C4-2B (cell line): ENCODE measurements around the gene TSSC4.

Experiments used
- ZFX ChIP-seq: fragments of 450-650 bp; IDR thresholded peaks from 2 replicates; pipeline ENCODE4 v1.6.1; 2017
- TF ChIP-seq, protein P1 (sequence below): fragments of 450-650 bp; conservative IDR thresholded peaks from 2 replicates; pipeline ENCODE4 v1.5.1; 2017; ENCODE audit warnings: mild to moderate bottlenecking

DNA sequence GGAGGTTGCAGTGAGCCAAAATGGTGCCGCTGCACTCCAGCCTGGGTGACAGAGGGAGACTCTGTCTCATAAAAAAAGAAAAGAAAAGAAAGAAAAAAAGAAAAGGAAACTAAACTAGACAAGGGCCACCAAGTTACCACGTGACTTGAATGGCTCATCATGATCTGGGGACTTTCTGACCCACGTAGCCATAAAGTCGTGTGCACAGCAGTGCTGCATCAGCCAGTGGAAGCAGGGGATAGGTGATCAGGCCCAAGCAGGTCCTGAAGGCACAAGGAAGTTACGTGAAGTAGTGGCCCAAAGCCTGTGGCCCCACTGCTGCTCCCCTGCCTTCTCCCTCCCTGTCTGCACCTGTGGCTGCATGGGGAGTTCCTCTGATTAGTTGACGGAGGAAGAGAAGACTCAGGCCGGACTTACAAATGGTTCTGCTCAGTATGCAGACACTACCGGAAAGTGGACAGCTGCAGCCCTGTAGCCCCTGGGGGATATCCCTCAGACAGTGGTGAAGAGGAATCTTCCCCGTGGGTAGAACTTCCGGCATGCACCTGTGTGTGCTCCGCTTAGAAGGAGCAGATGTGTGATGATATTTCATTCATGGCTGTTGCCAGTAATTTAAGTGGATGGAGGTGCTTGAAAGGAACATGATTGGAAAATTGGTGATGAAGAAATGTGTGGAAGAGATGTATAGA lies 41.7 kb upstream of the TSSC4 start:
- TF ChIP-seq, protein P1, sequence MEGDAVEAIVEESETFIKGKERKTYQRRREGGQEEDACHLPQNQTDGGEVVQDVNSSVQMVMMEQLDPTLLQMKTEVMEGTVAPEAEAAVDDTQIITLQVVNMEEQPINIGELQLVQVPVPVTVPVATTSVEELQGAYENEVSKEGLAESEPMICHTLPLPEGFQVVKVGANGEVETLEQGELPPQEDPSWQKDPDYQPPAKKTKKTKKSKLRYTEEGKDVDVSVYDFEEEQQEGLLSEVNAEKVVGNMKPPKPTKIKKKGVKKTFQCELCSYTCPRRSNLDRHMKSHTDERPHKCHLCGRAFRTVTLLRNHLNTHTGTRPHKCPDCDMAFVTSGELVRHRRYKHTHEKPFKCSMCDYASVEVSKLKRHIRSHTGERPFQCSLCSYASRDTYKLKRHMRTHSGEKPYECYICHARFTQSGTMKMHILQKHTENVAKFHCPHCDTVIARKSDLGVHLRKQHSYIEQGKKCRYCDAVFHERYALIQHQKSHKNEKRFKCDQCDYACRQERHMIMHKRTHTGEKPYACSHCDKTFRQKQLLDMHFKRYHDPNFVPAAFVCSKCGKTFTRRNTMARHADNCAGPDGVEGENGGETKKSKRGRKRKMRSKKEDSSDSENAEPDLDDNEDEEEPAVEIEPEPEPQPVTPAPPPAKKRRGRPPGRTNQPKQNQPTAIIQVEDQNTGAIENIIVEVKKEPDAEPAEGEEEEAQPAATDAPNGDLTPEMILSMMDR: no peak
- TF ChIP-seq ZFX: no peak
